Measurements from ENCODE around the gene CIITA.
A peak's percentile ranks its signal among the peaks of the same experiment; 100 is the strongest.

CIITA gene

GRCh38 chr16:10881479-10882030, 4.6 kb downstream of the CIITA start:
- DNase-seq = no peak

DNA sequence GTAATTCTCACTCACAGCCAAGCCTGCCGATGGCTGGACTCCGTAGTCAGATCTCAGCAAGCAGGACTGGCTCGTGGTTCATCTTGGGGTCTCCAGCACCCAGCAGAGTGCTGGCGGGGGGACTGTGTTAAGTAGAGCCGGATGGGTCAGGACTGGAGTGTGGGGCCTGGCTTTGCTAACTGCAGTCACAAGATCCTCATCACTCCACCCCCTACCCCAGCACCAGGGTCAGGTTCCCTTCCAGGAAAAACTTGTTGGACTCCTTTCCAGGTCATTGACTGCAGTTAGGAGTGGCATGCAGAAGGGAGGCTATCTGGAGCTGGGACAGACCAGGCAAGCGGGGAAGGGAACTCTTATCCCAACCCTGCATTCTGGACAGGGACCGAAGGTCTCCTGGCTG, 6.0 kb downstream of the CIITA start:
- DNase-seq = no peak

- no peak for DNase-seq
These were observed 8.2 kb downstream of the CIITA start for GRCh38 chr16:10885246-10885645.

DNA sequence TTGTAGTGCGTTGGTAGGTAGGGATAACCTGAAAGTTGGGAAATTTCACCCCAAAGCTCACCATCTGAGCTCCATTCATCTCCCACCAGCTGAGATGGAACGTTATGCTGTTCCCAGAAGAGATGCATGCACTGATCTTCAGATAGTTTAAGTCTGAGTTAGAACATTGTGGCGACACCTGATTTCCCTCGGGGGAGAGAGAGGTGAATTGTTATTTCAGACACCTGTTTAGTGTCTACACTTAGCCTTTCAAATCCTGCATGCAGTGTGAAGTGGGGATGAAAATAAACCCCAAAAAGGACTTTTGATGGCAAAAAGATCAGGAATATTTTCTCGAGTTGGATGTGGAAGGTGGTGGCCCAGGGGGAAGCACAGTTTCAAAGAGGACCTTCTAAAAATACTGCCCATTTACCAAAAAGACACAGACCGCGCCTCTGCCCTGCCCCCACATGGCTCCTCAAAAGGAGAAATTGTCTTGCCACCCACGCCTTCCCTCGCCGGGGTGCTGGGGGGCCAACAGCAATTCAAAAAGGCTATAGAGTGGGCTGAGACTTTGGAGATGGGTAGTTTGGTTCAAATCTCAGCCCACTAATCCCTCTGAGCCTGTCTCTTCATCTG, 11.4 kb downstream of the CIITA start:
- DNase-seq = no peak

DNA sequence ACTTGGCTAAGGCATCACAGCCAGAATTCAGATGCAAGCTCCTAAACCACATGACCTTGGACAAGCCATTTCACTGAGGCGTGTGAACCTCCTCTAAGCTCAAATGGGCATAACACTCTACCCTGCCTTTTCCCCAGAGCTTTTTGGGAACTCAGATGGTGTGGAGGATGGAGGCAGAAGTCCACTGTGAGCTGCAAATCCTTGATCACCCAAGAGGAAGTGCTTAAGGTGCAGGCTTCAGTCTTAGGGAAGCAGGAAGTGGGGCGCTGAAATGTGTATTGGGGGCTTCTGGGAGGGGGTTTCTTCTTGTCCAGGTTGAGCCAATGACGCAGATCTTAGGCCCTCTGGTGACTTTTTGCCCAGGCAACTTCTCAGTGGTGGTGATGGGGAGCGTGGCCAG, 12.9 kb downstream of the CIITA start:
- no peak for DNase-seq

GRCh38 chr16:10892782-10893318, 15.8 kb downstream of the CIITA start:
- DNase-seq = no peak

GRCh38 chr16:10895053-10895946, 18.3 kb downstream of the CIITA start:
- DNase-seq = no peak

GRCh38 chr16:10896165-10896564, 19.2 kb downstream of the CIITA start:
- no peak for DNase-seq

GRCh38 chr16:10896723-10897122, 19.7 kb downstream of the CIITA start:
- no peak for DNase-seq

DNA sequence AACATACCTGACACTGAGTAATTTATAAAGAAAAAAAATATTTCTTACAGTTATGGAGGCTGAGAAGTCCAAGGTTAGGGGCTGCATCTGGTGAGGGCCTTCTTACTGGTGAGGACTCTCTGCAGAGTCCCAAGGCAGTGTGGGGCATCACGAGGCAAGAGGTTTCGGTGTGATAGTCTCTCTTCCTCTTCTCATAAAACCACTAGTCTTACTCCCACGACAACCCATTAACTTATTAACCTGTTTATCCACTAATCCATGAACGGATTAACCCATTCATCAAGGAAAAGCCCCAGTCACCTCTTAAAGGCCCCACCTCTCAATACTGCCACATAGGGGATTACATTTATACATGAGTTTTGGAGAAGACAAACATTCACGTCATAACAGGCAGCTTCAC, 20.1 kb downstream of the CIITA start:
- no peak for DNase-seq

- no peak for DNase-seq
These were observed 26.0 kb downstream of the CIITA start for GRCh38 chr16:10902999-10903398.

GRCh38 chr16:10906482-10906881, 29.5 kb downstream of the CIITA start:
- DNase-seq = no peak

DNA sequence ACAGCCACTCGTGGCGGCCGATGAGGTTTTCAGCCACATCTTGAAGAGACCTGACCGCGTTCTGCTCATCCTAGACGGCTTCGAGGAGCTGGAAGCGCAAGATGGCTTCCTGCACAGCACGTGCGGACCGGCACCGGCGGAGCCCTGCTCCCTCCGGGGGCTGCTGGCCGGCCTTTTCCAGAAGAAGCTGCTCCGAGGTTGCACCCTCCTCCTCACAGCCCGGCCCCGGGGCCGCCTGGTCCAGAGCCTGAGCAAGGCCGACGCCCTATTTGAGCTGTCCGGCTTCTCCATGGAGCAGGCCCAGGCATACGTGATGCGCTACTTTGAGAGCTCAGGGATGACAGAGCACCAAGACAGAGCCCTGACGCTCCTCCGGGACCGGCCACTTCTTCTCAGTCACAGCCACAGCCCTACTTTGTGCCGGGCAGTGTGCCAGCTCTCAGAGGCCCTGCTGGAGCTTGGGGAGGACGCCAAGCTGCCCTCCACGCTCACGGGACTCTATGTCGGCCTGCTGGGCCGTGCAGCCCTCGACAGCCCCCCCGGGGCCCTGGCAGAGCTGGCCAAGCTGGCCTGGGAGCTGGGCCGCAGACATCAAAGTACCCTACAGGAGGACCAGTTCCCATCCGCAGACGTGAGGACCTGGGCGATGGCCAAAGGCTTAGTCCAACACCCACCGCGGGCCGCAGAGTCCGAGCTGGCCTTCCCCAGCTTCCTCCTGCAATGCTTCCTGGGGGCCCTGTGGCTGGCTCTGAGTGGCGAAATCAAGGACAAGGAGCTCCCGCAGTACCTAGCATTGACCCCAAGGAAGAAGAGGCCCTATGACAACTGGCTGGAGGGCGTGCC, 30.1 kb downstream of the CIITA start:
- no peak for DNase-seq

DNA sequence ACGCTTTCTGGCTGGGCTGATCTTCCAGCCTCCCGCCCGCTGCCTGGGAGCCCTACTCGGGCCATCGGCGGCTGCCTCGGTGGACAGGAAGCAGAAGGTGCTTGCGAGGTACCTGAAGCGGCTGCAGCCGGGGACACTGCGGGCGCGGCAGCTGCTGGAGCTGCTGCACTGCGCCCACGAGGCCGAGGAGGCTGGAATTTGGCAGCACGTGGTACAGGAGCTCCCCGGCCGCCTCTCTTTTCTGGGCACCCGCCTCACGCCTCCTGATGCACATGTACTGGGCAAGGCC, 30.7 kb downstream of the CIITA start:
- no peak for DNase-seq

DNA sequence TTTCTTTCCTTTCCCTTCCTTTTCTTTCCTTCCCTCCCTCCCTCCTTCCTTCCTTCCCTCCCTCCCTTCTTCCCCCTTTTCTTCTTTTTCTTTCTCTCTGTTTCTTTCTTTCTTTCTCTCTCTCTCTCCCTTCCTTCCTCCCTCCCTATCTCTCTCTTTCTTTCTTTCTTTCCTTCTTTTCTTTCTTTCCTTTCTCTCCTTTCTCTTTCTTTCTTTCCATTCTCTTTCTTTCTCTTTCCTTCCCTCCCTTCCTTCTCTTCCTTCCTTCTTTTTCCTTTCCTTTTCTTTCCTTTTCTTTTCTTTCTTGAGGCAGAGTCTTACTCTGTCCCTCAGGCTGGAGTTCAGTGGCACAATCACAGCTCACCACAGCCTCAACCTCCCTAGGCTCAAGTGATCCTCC, 34.3 kb downstream of the CIITA start:
- no peak for DNase-seq

DNA sequence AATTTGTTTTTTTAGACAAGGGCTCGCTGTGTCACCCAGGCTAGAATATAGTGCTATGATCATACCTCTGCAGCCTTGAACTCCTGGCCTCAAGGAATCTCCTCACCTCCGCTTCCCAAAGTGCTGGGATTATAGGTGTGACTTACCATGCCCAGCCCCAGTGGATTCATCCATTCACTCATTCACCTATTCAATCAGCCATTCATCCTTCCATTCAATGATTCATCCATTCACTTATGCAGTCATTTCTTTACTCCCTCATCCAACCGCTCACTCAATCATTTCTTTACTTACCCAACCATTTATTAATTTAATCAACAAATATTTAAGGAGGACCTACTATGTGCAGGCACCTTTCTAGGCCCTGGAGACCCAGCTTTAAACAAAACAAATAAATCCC, 39.5 kb downstream of the CIITA start:
- DNase-seq = no peak

DNA sequence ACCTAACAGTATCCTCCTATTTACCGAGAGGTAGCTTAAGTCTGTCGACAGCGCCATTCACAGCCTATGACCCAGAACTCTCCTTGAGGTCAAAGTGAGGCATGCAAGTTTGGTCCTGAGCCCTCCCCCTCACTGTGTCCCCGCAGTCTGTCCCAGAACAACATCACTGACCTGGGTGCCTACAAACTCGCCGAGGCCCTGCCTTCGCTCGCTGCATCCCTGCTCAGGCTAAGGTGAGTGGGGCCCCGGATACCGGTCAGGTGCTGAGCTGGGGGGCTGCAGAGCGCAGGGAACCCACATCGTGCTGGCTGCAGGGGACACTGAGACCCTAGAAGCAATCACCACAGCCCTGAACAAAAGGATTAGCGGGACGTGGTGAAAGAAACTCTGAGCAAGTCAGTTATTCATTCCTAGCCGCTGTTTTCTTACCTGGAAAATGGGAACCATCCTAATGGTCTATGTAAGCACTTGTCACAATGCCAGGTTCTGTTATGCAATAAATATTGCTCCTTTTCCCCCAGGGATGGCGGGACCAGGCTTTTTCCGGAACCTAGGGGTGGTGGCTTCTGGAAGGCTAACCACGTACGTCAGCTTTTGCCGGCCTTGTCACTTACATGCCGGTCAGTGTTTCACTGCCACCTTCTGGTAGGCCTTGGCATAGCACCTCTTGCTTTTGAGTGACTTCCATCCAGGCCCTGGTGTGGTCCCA, 41.4 kb downstream of the CIITA start:
- DNase-seq = peak; percentile 52

DNA sequence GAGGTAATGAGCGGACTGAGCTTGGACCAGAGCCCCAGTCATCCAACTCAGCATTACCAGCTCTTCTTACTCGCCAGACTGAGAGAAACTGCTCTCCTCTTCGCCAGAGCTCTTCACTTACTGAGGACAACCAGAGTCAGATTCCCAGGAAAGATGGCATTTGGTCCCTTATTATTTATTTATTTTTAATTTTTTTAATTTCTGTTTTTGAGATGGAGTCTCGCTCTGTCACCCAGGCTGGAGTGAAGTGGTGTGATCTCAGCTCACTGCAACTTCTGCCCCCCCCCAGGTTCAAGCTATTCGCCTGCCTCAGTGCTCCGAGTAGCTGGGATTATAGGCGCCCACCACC, 42.0 kb downstream of the CIITA start:
- no peak for DNase-seq

- DNase-seq = no peak
These were observed 43.9 kb downstream of the CIITA start for GRCh38 chr16:10920726-10921427.

GRCh38 chr16:10921536-10922327, 44.7 kb downstream of the CIITA start:
- DNase-seq = no peak

Data from DMS79 (cell line).